ENCODE data around the gene TRIM9.

Gene TRIM9

DNA sequence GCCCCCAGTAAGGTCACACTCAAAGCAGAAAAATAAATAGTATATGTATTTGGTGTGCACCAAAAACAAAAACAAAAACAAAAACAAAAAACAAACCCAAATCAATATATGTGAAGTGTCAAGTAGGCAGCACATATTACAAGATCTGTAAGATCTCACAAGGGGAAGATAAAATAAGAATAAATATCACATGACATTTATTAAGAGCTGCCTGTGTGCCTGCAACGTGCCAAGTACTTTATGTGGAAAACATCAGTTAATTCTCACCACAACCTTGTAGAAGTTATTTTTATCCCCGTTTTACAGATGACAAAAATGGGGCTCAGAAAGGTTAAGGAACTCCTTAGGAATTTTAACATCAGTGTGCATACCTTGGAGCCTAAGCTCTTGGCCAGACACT lies 26.6 kb downstream of the TRIM9 start:
- TF ChIP-seq, protein P1, sequence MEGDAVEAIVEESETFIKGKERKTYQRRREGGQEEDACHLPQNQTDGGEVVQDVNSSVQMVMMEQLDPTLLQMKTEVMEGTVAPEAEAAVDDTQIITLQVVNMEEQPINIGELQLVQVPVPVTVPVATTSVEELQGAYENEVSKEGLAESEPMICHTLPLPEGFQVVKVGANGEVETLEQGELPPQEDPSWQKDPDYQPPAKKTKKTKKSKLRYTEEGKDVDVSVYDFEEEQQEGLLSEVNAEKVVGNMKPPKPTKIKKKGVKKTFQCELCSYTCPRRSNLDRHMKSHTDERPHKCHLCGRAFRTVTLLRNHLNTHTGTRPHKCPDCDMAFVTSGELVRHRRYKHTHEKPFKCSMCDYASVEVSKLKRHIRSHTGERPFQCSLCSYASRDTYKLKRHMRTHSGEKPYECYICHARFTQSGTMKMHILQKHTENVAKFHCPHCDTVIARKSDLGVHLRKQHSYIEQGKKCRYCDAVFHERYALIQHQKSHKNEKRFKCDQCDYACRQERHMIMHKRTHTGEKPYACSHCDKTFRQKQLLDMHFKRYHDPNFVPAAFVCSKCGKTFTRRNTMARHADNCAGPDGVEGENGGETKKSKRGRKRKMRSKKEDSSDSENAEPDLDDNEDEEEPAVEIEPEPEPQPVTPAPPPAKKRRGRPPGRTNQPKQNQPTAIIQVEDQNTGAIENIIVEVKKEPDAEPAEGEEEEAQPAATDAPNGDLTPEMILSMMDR (IDR thresholded peaks at IDR 0.05; ENCODE audit: insufficient read depth, low read depth, low read length, missing control alignments), result no peak
- DNase-seq (ENCODE audit: low read depth), result no peak
- no peak overlapping the region for H3K4me3 ChIP-seq (ENCODE audit: low read length)

DNA sequence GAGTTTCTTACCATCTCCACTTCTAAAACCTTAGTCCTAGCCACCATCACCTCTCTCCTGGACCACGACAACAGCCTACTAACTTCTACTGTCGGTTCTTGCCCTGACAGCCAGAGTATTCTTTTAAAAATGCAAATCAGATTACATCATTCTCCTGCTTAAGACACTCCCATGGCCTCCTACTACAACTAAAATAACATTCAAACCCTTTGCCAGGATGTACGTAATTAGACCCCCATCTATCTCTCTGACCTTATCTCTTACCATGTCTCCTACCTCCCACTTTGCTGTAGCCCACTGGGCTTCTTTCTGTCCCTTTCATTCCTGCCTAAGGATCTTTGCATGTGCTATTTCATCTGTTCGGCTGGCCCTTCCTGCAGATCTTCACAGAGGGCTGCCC lies 27.6 kb downstream of the TRIM9 start:
- no peak overlapping the region for H3K4me3 ChIP-seq (ENCODE audit: low read length)
- TF ChIP-seq, protein P1 (IDR thresholded peaks at IDR 0.05; ENCODE audit: insufficient read depth, low read depth, low read length, missing control alignments), result no peak

DNA sequence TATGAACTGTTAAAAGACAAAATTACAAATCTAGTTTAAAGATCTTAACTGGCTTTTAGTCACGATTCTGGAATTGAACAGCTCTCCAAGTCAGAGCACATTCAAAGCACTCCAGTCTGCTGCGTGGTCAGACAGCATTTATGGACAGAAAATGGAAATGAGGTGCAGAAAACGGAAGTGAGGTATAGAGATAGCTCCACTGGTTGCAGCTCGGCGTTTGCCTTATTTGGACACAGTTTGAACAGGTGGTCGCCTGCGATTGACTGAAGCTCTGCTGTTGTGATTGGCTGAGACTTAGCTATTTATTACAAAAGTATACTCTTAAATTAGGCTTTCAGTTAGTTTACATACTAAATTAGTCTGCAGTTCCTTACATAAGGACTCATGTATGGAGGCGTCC lies 28.3 kb downstream of the TRIM9 start:
- DNase-seq (ENCODE audit: low read depth), result no peak
- H3K4me3 ChIP-seq (ENCODE audit: low read length), result no peak overlapping the region
- TF ChIP-seq, protein P1 (IDR thresholded peaks at IDR 0.05; ENCODE audit: insufficient read depth, low read depth, low read length, missing control alignments), result no peak

More for the DNA sequence above, 27.6 kb downstream of the TRIM9 start:
- DNase-seq (ENCODE audit: low read depth), result no peak

DNA sequence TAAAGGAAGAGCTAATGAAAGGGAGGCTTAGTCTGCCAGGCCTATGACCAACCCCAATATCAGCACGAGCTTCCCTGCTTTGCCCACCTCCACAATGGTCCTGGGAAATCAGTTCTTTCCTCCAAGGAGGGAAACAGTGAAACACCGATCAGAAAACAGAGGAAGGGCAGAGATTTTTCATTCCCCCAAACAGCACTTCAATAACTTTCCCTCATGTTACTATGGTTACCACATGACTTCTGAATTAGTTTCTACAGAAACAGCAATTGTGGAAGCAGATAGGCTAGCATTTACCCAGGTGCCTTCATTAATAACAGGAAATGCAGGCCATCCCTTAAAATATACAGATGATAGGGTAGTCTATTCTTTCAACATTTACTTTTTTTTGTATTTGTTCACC lies 35.9 kb downstream of the TRIM9 start:
- TF ChIP-seq, protein P1 (IDR thresholded peaks at IDR 0.05; ENCODE audit: insufficient read depth, low read depth, low read length, missing control alignments), result no peak
- H3K4me3 ChIP-seq (ENCODE audit: low read length), result no peak overlapping the region
- no peak for DNase-seq (ENCODE audit: low read depth)

DNA sequence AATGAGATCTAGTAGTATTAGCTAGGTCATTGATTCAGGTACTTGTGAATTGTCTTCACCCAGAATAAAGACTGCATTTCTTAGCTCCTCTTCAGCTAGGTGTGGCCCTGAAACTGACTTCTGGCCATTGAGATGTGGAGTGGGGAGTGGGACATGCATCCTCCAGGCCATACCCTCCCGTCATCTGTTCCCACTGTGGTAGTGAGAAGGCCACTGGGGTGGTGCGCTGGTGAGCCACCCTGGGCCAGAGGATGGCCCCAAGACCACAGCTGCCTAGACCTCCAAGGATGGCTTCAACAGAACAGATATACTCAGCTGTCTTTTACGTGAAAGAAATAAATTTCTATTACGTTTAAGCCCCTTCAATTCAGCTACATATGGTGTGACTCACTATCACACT lies 36.5 kb downstream of the TRIM9 start:
- TF ChIP-seq, protein P1 (IDR thresholded peaks at IDR 0.05; ENCODE audit: insufficient read depth, low read depth, low read length, missing control alignments), result no peak
- no peak for DNase-seq (ENCODE audit: low read depth)
- H3K4me3 ChIP-seq (ENCODE audit: low read length), result no peak overlapping the region

DNA sequence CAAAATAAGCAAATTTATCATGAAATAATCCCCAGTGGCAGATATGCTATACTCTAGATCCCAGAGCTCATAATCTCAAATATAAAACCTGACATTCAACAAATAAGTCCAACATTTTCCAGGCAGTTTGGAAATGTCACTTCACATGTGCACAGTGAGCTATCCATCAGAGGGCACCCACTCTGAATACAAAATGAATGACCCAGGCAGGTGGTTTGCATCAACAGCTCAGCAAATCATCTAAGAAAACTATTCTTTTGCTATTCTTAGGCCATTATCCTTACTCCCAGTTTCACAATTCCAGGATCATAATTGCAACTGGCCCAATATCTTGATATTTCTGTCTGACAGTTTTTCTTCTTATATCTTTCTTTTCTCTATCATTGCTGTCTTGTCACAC lies 38.5 kb downstream of the TRIM9 start:
- DNase-seq (ENCODE audit: low read depth), result no peak
- no peak overlapping the region for H3K4me3 ChIP-seq (ENCODE audit: low read length)
- TF ChIP-seq, protein P1 (IDR thresholded peaks at IDR 0.05; ENCODE audit: insufficient read depth, low read depth, low read length, missing control alignments), result no peak

DNA sequence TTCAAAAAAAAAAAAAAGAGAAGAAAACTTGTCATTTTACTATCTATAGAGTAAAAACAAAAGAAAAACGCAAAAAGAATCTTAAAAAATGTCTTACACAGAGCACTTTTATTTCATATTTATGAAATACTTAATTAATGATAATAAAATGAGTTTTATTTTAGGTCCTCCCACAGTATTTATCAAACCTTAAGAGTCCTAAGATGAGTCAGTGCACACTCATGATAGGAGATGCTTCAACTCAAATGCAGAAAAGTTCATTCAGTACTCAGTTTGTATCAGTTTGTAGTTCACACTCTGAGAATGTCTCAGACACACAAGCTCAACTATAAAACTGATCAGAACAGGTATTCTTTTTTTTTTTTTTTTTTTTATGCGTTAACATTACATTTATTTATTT lies 41.7 kb downstream of the TRIM9 start:
- DNase-seq (ENCODE audit: low read depth), result peak; percentile 11
- no peak overlapping the region for H3K4me3 ChIP-seq (ENCODE audit: low read length)
- TF ChIP-seq, protein P1 (IDR thresholded peaks at IDR 0.05; ENCODE audit: insufficient read depth, low read depth, low read length, missing control alignments), result no peak
